HG02852 (cell line): Measurements from ENCODE around the gene SLC2A4.
"Not testable (repeated sequence)": the region's sequence is repeated elsewhere in the genome, so short reads cannot be mapped to it uniquely, and the experiment has no call there.

Experiments used
- ATAC-seq: cut with Tn5 transposase; IDR thresholded peaks from one replicate; pipeline ENCODE4 v1.9.1; 2021; ENCODE audit warnings: mild to moderate bottlenecking, moderate library complexity; ENCODE audit not compliant: unreplicated experiment

Gene SLC2A4

DNA sequence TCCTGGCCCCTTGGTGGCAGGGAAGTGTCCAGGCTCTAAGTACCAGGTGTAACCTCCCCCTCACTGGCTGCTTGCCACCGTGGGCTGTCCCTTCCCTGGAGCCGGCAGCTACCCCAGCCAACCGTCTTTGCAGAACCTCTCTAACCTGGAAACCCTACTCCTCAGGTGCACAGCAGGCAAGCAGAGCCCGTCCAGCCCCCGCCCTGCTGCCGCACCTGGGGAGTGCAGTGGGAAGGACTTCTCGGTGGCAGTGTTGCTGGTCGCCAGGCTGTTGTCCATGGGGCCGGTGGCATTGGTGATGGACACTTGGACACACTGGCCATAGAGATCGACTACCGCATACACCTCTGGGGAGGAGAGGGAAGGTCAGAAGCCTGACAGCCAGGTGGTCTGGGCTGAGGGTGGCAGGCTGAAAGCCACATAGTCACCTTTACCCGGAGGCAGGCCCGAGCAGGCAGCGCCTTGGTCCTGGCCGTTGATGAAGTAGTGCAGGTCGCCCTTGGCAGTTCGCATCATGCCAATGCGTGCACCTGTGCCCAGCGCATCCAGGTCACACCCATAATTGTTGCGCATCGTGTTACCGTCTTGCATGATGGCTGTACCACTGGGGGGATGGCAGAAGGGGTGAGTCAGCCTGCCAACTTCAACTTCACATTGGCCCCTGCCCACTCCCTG is 41.1 kb downstream of the SLC2A4 start:
- ATAC-seq = no peak

DNA sequence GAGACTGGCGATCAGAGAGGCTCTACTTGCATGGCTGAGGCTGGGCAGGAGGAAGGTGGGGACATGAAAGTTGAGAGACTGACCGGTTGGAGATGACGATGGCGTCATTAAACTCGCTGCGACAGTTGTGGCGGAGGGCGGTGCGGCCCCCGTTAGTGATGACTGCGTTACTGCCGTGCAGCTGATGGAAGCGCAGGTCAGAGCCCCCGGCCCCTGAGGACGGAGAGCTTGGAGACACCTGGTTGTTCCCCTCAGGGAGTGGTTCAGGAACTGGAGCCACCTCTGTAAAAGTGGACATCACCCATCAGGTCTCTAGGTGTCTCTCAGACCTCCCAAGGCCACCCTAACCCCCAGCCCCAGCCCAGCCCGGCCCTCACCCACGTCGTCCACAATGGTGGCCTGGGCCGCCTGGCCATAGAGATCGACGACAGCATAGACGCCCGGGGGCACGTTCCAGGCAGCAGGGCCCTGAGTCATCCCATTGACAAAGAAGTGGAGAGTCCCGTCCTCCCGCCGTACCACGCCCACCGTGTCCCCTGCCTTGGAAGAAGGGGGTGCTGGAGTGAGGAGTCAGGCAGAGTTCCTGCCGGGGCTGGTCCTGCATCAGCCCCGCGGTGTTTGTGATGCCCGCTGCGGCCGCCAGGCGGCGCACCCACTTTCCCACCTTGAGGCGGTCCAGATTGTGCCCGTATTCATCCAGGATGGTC is 42.4 kb downstream of the SLC2A4 start:
- ATAC-seq = no peak

DNA sequence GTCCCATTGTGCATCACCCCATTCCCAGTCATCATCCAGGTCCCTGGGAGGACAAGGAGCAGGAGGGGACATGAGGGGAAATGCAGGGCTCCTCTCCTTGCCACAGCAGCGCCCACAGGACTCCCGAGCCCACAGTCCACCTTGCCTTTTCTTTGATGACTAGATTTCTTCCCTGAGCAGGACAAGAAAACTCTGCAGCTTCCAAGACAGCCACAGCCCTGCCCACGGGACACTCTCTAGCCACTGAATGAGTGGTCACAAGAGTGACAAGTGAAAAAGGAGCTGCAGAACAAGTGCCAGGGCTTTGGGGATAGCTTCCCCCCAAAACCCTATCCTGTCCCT is 42.9 kb downstream of the SLC2A4 start:
- no peak for ATAC-seq

DNA sequence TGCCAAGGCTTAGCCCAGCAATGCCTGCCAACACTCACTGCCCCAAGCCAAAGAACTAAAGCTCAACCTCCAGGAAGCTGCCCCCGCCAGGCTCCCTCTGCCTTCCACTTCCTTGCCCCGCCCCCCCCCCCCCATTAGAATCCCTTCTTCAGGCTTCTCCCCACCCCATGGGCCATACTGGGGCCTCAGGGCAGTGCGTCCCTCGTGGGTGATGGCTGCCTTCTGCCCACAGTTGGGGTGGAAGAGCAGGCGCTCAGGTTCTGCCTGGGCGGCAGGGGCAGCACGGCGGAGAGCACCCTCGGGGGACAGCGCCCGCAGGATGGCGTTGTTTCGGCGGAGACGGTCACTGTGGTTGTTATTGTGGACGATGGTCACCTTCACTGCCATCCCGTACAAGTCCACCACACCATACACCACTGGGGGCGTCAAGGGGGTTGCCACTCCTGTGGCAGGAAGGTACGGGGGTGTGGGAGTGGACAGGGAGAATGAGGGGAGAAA is 43.6 kb downstream of the SLC2A4 start:
- ATAC-seq = no peak

DNA sequence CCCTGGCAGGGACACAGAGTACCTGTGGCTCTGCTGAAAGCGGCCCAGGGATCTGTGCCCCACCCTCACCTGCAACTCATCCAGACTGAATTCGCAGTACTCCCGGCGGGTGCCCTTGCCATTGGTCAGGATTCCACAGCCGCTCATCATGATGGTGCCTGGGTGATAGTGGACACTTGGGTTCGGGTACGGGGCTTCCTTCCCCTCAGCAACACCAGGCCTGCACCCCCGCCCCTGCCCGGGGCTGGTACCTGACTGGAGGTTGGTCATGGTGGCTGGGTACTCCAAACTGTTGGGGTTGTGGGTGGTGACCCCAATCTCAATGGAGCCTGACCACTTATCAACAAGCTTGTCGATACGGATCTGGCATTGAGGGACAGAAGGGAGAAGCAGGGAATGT is 44.7 kb downstream of the SLC2A4 start:
- no peak for ATAC-seq

DNA sequence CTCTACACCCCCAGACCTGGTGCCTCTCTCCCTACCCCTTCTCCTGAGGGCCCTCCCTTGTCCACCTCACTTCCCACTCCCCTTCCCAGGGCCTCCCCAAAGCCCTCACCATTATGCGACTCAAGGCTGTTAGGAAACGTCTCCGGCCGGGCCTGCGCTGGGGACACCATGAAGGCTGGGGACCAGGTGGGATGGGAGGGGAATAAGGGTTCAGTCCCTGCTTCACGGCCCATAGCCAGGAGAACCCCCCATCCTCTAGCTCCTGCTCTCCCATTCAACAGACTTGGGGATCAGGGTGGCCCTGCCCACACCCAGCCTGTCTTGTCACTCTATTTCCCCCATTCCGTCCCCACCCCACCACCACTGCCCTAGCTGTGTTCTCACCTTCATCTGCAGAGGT is 45.5 kb downstream of the SLC2A4 start:
- ATAC-seq = no peak

DNA sequence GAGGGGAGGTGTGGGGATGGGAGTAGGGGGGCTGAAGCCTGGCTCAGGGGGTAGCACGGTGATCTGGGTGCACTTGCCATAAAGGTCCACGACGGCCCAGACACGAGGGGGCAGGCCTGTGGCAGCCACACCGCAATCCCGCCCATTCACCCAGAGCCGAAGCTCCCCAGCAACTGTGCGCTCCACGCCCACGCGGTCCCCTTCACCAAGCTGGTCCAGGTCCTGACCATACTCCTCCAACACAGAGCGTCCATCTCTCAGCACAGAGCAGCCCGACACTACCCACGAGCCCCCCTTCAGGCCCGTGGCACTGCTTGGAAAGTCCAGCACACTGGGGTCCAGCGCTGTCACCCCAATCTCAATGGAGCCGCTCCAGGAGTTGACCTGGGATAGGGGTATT is 46.0 kb downstream of the SLC2A4 start:
- no peak for ATAC-seq

DNA sequence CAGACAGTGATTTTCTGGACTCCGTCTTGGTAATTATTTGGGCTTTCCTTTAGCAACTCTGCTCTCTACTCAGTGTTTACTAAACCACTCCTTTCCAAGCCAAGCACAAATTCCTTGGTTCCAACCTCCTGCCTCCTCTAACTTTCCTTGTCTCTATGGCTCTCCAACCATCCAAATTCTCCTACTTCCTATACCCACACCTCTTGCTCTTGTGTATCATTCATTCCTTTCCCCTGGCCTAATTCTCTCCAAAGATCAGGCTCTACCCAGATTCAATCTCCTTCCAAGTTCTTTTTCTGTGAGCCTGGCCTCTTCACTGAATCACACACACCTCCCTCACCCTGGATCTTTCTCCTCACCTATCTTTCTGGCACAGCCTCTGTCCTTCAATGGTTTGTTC is 46.5 kb downstream of the SLC2A4 start:
- no peak for ATAC-seq

DNA sequence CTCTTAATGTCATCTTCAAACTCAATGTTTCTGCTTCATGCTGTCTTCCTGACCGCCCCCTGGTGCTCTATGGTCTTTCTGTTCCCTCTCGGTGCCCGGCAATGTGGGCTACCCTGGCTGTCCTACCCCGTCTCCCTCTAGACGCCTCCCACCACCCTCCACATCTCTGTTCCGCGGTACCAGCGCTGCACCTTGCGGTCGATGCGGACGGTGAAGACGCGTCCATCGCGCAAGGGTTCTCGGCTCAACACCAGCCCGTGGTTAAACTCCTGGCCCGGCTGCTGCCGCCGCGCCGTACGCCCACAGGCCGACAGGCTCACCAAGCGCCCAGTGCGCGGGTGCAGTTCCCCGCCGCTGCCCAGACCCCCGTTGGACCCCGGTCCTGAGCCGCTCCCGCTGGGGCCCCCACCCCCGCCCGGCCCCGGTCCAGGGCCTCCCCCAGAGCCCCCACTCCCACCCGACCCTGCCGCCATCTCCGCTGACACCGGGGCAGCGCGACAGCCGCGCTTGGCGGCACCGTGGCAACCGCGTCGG is 47.4 kb downstream of the SLC2A4 start, which contains the start of gene NEURL4:
Gene NEURL4 (minus strand): TSS at position 496 of the 534 bp plus-strand sequence. CDS start 23 bp downstream, at position 473.
- peak; percentile 15 for ATAC-seq

DNA sequence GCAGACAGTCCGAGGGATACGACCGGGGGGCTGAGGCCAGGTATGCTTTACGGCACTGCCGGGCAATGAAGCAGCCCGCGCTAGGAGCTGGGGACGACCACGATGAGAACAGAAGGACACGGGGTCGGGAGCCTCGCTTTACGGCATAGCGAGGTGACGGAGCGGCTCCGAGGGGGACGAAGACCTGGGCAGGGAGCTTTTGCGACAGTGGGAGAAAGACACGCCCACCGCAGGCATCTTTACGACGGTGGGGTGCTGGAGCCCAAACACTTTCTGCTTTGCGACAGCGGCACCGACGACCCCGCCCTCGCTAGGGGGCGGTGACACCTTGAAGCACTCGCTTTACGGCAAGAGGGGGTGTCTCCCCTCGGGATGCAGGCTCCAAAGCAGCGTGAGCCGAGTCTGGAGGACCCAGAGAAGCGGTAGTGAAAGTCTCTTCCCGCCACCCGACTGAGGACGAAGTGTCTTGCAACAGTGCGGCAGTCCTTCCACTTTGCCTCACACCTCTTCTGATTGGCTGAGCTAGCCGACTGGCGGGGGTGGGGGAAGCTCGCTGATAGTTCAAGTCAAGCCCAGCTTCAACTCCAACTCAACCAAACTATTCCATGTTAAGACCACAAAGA is 48.0 kb downstream of the SLC2A4 start:
- ATAC-seq = peak; percentile 59

DNA sequence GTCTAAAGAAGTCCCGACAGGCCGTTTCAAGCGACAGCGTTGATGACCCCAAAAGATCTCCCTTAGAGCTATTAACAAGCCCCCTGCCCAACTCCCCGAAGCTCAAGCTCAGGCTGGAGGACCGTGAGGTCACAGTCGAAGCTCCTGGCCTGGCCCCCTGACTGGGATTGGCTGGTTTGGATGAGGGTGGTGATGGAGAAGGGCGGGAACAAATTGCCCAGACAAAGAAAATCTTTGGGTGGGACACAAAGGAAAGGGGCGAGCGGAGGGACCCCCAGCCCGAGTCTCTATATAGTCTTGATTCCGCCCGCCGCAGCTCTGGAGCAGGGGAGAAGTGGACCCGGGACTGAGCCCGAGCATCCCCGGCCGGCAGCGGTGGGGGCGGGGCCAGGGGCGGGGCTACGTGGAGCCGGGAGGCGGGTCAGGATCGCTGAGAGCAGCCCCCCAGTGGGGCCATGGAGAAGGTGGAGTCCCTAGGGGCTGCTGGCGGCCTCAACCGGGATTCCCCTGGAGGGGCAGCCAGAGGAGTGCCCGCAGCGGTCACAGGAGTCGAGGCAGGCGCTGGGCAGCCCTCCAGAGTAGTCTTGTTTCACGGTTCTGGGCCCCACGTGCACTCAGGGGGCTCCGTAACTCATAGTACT is 48.6 kb downstream of the SLC2A4 start:
- ATAC-seq = peak; percentile 49

DNA sequence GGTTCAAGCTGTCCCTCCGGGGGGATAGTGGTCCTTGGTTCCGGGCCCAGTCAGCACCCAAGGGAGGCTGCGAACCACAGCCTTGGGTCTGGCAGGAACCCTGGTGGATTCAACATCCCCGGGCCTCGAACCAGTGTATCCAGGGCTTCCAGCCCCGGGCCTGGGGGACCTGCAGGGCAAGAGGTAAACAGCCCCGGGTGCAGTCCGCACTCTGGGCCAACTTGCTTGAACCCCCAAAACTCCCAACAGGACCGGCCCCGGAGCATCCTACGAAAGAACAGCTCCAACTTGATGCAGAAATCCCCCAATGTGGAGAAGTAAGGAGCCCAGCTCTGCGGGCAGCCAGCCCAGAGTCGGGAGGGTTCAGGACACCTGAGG is 49.1 kb downstream of the SLC2A4 start:
- ATAC-seq = no peak

DNA sequence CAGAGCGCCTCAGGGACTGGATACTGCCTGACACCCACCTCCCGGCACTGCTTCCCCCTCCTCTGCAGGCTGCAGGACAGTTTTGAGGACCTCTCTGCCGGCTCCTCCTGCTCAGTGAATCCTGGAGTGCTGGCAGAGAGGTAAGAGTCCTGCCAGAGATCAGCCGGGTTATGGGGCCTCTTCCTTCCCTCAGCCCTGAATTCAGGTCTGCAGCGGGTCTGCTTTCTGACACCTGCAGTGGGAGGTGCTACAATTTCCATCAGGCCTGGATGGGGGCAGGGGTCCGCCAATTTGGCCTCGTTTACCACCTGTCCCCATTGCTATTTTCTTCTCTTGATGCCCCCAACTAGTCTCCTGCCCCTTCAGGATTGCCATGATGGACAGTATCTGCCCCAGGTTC is 50.6 kb downstream of the SLC2A4 start:
- ATAC-seq = no peak

DNA sequence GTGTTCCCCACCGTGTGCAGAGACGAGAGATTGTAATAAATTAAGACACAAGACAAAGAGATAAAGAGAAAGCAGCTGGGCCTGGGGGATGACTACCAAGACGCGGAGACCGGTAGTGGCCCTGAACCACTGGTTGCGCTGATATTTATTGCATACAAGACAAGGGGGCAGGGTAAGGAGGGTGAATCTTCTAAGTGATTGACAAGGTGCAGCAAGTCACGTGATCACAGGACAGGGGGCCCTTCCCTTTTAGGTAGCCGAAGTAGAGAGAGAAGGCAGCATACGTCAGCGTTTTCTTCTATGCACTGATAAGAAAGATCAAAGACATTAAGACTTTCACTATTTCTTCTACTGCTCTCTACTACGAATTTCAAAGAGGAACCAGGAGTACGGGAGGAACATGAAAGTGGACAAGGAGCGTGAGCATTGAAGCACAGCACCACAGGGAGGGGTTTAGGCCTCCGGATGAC is 51.1 kb downstream of the SLC2A4 start:
- ATAC-seq = not testable (repeated sequence)

DNA sequence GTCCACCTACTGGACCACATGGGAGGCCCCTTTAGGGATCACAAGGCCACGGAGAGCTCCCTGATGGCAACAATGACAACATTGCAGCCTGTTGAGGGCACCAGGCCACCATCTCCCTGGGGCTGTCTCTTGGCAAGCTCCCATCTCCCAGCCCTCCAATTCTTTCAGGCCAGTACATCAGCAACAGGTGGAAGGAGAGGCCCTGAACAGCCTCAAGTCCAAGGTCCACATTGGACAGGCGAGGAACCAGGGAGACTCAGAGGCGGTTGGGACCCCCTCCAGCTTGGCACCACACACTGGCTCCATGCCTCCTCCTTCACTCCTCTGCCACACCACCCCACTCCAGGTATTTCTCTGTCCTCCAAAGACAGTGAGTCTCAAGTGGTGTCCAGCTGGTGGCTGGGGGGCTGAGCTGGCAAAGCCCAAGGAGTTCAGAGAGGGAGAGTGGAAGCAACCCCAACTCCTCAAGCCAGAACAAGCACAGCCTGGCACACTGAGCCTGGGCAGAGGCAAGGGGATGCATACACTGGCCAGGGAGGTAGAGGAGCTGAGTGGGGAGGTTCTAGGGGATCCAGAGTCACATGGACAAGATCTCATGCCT is 53.5 kb downstream of the SLC2A4 start:
- ATAC-seq = no peak

DNA sequence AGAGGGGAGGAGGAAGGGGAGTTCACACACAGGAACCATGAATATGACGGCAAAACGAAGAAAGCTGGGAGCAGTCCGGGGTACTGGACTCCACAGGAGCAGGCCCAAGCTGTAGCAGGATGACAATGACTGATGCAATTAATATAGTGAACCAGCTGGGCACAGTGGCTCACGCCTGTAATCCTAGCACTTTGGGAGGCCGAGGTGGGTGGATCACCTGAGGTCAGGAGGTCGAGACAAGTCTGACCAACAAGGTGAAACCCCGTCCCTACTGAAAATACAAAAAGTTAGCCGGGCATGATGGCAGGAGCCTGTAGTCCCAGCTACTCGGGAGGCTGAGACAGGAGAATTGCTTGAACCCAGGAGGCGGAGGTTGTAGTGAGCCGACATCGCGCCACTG is 54.2 kb downstream of the SLC2A4 start:
- not testable (repeated sequence) for ATAC-seq

DNA sequence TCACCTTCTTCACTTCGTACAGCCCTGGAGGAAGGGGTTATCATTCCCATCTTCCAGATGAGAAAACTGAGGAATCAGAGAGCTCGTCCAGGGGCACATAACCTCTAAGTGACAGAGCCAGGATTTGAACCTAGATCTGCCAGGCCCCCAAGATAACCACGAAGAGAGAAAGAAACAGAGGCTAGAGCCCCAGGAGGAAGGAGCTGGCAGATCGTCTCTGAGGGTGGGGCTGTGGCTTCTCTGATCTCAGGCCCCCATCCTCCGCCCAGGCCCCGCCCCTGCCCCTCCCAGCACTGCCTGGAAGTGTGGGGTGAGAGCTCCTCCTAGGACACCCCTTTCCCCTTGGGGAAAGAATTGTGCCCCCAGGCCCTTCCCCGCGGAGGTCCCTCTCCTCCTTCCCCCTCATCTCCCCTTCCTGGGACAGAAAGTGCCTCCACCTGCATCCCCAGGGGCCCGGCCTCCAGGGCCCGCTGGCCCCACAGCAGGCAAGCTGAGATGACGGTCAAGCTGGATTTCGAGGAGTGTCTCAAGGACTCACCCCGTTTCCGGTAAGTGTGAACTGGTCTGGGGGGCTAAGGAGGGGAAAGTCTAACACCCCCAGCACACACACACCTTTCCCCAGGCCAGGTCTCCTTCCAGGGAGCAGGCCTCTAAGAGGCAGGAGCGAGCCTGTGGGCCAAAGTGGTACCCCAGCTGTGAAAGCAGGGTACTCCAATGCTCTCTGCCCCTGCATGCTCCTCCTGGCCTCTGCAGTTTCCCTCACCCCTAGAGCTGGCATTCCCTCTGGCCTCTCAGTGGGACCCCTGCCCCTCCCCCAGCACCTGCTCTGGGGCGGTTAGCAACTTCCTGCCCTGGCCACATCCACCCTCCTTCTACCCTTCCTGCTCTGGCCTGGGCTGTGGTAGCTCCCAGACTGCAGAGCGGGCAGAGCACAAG is 55.0 kb downstream of the SLC2A4 start, which contains the start of gene ACAP1:
Gene ACAP1 (plus strand): TSS at position 290 of the 936 bp plus-strand sequence. CDS start 206 bp downstream, at position 496.
- peak; percentile 73 for ATAC-seq

DNA sequence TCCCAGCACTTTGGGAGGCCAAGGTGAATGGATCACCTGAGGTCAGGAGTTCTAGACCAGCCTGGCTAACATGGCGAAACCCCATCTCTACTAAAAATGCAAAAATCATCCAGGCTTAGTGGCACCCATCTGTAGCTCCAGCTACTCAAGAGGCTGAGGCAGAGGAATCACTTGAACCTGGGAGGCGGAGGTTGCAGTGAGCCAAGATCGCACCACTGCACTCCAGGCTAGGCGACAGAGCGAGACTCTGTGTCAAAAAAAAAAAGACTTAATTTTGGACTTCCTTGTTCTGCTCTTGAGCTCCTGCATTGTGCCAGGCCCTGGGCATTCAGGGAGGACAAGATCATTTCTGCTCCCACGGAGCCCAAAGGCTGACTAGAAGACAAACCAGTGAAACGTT is 56.1 kb downstream of the SLC2A4 start:
- not testable (repeated sequence) for ATAC-seq
